Stimulated activated CD4-positive, alpha-beta T cell treated with anti-CD3 and anti-CD28 coated beads, Interleukin-4, amount 100 ng/mL, for 48 hours (primary cell): ENCODE measurements around the gene LRP6.

ENCODE experiments used
- DNase-seq, 2 donors: peaks; one replicate each; pipeline ENCODE4 v3.0.0-alpha.2; 2020; ENCODE audit warnings: low read depth in 2 of 2

Gene LRP6

DNA sequence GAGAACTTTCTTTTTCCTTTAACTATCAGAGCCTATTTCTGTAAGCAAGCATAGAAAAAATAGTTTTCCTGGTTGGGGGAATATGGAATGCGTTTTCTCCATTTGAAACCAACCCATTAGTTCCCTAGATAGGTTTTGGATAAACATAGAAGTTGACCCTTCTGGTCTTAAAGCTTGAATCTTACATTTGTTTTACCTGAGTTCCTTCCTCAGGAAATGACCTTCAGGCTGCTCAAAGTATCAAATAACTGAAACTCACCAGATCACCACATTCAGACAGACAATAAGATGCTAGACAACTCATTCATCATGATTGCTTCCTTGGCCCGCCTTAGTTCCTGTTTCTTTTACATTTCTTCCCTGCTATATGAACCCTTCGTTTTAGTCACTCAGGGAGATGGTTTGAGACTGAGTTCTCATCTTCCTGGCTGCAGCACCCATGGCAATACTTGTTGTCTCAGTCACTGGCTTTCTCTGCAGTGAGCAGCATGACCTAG, 52.2 kb downstream of the LRP6 start:
- DNase-seq: no peak

DNA sequence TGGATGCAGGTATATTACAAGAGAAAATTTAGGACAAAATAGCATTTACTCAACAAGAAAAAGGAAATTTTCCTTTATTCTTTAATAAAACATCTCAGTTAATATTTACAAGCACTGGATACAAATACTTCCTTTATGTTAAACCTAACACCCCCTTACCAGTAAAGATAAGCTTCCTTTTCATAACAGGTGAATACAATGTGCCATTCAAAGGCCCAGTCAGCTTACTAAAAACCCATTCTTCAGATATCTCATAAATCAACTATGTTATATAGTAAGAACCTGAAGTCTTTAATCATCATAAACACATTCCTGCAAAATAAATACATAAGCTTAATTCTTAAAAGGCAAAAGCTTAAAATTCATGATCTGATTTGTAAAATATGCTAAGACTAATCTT, 52.6 kb downstream of the LRP6 start:
- no peak for DNase-seq

DNA sequence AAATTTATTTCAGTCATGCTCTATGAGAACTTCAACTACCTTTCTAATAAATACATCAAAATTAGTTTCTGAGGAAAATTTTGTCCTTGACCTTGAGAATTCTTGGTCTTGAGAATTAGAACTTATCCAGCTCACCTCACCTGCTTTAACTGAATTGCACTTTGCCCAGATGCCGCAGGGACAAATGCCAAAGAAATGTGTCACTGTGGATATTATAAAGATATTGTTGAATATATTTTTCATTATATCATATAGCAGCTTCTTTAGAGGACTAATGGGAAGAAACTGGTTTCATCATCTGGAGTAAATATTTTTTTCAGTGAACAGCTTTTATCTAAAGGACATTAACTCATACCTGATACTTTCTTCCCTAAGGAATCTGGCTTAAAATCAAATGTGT, 54.1 kb downstream of the LRP6 start:
- no peak for DNase-seq

DNA sequence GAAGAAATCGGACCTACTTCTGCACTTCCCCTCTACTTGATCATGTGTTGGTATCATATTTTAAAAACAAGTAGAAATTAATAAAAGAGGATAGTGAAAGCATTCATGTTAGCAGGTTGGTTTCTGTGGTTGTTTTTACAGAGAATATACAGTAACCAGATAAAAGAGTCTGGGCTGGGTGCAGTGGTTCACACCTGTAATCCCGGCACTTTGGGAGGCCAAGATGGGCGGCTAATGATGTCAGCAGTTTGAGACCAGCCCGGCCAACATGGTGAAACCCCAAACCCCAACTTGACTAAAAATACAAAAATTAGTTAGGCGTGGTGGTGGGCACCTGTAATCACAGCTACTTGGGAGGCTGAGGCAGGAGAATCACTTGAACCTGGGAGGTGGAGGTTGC, 55.9 kb downstream of the LRP6 start:
- no peak for DNase-seq

DNA sequence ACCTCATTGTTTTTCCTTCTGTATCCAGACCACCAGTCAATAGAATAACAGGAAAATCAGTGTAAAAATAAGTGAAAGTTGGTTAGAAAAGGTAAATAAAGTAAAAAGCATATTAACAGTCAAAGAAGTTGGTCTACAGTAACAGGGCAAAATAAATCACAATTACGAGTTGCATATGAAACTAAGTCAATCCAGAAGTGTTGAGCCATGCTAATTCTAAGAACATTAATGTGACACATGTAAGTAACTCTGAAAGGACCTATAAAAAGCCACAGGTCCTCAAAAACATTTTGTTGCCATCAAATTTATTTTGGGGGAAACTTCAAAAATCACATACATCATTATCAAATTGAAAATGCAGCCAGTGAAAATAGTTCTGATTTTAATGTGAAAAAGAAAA, 56.4 kb downstream of the LRP6 start:
- DNase-seq: no peak

DNA sequence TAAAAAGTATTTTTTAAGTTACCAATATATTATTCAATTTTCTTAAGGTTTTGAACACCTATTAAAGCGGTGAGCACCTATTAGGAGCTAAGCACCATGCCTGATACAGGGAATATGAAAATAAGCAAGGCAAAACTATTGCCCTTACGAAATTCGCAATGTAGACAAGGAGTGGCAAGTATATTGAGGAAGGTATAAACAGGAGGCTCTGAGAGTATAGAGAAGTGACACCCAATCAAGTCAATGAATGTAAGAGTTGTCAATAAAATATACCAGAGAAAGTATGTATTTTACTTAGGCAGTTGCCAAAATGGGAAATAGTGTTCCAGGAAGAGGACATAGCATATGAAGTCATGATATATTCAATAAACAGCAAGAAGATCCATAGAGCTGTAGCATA, 57.2 kb downstream of the LRP6 start:
- no peak for DNase-seq

DNA sequence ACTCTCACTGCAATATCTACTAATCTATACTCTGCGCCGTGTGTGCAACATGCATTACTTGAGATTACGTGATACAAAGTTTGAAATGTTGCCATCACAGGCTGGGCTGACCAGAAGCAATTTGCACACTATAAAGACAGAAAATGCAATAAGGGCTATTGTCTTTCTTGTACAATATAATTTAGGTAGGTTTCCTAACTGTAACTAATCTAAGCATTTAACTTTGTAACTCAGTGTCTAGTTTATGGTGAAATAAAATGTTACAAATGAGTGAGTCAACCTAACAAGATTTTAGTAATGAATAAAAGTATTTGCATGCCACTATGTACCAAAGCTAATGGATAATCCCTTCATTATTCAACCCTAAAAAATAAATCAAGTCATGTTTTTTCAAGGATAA, 57.8 kb downstream of the LRP6 start:
- DNase-seq: no peak

DNA sequence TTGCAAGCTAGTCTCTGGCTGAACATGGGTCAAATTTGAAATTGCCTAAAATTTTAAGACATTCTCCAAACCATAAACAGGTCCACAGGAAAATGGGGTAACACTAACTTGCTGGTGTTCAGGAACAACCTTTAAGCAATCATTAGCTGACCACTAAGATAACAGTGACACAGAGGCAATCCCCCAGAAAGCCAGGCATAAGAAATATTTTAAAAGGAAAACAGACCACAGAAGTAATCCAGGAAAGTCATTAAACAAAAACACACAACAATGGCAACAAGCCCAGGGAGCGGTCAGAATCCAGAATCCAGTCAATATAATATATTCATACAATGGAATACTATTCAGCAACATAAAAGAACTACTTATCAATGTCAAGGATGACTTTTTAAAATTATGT, 59.1 kb downstream of the LRP6 start:
- no peak for DNase-seq

DNA sequence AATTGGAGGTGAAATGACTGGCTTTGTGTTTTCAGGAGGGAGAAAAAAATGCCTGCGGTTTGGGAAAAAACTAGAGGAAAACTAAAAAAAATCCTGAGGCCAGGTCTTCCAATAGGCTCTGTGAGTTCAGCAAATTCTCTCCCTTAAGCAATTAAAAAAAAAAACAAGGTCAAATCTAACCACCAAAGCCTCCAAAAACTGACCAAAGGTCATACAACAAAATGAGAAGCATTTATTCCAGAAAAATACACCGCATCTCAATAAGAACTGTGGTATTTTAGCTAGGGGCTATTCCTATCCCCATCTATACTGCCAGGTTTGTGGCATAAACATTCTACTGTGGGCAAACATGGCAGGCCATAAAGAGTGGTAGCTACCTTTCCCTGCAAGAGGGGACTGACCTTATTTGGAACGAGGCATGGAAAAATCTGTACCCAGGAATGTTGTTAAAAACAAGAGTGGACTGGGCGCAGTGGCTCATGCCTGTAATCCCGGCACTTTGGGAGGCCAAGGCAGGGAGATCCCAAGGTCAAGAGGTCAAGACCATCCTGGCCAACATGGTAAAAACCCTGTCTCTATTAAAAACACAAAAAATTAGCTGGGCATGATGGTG, 60.0 kb downstream of the LRP6 start:
- no peak for DNase-seq

DNA sequence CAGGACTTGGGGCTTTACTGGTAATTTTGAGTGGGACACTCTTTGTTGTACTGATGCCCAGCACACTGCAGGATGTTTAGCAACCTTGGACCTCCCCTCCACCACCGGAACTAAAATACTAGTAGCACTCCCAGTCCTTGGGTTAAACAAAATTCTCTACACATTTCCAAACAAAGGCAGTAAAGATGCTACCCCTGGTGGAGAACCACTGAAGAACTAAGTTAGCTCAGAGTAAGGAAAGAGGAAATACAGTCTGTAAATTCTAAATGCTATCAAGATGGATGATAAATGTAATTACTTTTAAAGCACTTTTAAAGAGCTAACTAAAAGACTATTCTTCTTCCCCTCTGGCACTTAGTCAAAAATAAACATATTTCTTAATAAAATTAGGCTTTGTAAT, 64.1 kb downstream of the LRP6 start:
- DNase-seq: no peak

DNA sequence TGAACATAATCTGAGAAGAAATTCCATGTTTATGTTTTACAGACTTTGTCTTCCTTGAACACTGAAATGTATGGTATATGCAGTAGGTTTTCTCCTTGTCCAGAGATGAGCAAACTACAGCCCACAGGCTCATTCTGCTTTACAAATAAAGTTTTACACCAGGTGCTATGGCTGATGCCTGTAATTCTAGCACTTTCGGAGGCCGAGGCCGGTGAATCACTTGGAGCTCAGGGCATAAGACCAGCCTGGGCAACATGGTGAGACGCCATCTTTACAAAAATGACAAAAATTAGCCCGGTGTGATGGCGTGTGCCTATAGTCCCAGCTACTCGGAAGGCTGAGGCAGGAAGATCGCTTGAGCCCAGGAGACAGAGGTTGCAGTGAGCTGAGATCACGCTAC, 64.7 kb downstream of the LRP6 start:
- DNase-seq: no peak

DNA sequence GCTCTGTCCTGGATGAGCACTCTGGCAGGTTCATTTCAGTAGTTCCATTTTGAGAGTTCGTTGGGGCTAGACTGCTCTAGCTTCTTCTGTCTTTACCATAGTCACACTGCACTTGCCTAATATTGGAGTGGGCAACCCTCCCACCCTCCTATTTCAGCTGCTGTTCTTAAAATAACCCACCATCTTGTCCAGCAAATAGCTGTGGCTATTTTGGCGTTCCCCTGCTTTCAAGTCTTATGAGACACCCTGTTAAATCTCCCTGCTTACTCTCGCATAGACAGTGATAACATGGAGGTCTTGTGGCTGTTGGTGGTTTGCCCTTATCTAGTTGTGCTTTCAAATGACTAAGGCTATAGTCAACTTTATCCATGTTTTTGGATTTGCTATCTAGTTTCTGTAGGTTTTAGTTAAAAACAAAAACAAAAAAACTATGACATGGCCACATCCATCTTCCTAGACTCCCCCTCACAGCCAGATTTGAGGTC, 65.5 kb downstream of the LRP6 start:
- DNase-seq: peak in 1 of 2 donors; percentile 0

DNA sequence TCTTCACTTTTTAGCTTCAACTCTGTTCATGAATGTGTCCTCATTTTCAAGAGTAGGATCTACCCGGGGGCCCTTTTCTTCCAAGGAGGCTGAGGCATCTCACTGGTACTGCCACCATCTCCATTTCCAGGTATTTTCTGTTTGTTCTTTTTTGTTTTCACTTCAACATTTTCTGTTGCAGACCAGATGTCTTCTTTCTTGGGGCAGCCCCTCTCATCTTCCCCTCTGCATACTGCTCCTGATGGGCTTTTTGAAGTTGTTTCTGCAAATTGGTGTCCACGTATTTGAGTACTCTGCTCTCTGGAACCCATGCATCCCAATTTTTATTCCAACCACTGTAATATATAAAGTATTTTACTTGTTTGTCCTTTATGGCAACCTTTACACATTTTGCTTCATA, 66.5 kb downstream of the LRP6 start:
- no peak for DNase-seq

DNA sequence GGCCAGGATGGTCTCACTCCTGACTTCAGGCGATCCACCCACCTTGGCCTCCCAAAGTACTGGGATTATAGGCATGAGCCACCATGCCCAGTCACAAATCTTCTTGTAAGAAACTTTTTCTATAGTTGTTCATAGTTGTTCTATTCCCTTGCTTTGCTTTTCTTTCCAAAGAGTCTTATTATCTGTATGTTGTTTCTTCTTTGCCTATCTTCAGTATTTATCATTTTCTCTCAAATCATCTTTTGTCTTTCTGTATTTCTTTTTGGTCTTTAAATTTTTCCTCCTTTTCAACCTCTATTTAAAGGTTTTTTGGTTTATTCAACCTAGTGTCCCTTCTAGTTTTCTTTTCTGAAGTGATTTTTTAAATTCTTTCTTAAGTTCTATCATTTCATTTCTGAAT, 68.7 kb downstream of the LRP6 start:
- DNase-seq: no peak

DNA sequence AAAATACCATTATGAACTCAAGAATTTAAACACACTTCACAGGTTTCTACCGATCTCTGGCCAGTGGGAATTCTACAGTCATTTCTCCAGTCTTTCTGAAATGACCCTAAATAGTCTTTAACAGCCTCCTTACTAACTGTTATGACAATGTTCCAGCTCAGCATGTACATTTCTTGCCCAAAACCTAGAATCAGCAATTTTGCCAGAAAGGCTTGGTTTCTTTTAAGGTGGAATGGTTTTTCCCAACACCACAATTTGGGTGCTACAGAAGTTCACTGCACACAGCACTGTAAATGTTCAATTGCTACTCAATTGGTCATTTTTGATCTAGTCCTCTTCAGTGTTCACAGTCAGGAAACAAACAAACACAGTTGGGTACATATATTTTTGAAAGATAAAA, 69.7 kb downstream of the LRP6 start:
- no peak for DNase-seq

DNA sequence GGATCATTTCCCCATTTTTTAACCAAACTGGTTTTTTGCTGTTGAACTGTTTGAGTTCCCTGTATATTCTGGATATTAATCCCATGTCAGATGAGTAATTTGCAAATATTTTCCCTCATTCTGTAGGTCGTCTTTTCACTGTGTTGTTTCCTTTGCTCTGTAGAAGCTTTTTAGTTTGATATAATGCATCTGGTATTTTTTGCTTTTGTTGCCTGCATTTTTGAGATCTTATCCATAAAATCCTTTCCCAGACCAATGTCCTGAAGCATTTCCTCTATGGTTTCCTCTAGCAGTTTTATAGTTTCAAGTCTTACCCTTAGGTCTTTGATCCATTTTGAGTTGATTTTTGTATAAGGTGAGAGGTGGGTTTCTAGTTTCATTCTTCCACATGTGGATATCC, 71.3 kb downstream of the LRP6 start:
- DNase-seq: no peak

DNA sequence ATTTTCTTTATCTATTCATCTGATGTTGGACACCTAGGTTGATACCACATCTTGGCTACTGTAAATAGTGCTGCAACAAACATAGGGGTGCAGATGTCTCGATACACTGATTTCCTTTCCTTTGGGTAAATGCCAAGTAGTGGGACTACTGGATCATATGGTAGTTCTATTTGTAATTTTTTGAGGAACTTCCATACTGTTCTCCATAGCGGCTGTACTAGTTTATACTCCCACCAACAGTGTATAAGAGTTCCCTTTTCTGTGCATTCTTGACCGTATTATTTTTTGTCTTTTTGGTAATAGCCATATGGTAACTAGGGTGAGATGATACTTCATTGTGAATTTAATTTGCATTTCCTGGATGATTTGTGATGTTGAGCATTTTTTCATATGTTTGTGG, 71.8 kb downstream of the LRP6 start:
- no peak for DNase-seq

DNA sequence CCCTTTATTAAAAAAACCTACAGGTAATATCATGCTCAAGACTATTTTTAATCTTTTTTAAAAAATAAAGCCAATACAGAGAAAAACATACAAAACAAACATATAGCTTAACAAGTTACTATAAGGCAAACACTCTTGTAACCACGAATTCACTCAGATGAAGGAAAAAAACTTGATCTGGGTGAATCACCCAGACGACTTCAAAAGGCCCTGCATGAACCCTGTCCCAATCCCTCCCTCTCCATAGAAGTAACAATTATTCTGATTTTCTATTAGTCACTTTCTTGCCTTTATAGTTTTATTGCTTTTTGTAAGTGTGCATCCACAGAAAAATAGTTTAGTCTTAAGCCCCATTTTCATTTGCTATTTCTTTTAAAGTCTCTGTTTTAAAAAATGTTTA, 72.6 kb downstream of the LRP6 start:
- DNase-seq: no peak

DNA sequence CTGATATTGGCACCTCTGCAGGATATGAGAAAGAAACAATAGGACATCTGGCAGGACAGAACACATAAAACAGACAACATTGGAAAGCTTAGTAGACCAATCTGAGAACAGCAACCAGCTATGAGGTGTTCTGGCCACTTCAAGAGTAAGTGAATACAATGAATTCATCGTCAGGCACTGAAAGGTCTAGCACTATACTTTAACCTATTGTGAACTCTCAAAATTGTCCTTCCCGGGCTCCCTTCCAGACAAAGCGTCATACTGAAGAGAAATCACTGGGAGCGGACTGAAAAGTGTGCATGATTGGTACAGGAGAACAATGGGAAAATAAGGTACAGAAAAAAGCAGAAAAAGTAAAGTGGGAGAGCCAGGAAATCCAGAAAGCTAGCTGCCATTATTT, 75.8 kb downstream of the LRP6 start:
- DNase-seq: no peak

DNA sequence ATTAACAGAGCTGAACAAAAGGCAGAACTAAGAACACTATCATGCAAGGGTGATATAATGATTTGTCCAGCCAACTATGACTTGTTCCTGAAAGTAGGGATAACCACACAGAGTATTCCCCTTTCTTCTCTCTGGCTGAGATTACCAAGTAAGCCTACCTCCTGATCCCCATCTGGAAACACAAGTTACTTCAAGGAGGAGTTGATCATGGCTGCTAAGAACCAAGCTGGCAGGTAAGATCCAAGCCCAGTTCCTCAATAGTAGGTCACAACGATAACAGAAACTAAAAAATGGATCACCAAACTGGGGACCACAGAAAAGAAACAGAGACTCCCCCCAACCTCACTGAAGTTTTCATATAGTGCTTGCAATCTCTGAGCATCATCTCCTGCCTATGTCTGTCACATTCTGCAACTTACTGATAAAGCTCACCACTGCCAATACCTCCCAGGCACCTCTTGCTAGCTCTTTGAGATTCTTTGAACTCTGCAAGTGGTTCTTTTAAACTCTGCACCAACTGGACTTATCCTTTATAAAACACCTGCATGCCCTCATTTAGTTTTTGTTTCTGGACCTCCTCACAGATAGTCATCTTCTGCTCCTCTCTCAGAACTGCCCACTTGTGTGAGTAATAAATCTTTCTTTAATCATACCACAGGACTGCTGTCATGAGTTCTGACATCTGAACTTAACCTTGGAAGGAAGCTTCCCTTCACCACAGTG, 76.6 kb downstream of the LRP6 start:
- no peak for DNase-seq

DNA sequence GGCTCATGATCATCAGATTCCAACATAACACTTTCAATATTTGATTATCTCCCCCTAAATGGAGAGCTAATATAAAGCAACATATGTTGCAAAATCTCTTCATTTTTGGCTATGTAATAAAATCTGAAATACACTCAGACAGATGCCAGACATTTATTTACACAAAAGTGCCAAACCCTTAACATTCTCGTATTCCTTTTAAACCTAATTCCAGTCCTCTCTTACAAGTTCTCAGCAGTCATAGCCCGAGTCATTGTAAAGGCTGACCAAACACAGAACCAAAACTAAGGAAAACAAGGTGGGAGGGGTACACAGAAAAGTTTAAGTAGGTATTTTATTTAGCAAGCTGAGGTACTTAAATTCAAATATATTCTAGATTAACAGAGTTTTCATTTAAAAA, 81.4 kb downstream of the LRP6 start:
- DNase-seq: no peak

DNA sequence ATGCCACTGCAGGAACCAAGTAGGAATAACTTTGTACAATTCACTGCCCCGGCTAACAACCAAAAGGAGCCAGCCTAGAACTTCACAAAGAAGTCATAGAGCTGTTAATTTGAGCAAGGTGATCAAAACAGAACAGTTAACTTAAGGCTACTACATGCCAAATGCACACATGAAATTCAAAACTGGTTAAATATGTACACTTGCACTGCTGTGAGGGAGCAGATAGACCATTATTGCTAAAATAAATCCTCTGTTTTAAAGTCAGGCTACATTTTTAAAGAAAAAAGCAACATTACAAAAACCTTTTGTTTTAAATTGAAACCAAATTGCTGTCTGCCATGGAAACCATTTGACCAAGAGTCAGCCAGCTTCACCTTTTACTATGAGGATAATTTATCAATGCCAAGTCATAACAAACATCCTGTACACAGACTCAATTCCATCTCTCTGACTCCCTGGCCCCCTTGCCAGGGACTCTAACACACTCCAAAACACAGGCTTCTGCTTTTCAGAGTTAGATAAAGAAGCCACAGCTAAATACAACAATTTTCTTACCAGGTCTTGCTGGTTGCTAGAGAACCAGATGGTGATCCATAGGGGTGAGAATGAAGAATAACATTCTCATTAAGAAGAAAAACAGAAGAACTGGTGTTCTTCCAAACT, 84.0 kb downstream of the LRP6 start:
- no peak for DNase-seq

DNA sequence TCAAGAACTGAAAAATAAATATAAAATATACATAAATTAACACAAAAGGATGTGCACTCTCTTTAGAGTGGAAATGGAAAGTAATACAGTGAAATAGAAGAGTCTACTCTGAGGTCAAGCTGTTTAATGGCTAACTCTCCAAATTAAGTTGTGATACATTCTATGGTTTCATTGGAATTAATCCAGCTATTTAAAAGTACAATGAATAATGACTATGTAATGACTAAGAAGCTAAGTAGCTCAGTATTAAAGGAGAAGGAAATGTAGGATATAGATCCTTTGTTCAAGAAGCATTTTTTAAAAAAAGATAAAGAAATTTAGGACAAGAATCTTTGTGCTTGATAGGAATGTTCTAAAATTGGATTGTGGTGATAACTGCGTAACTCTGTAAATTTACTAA, 85.3 kb downstream of the LRP6 start:
- DNase-seq: no peak
